Activated CD4-positive, alpha-beta memory T cell treated with anti-CD3 and anti-CD28 coated beads, Interleukin-2, amount 10 ng/mL, durations not matched to agents 7 days and 5 days (primary cell): ENCODE measurements around the gene MSRB3. TPM values are rescaled to one million over a fixed set of nuclear protein-coding genes. Genes with fewer than 3 reads are reported as not detected.
"Not testable (repeated sequence)": the region's sequence is repeated elsewhere in the genome, so short reads cannot be mapped to it uniquely, and the experiment has no call there.

Experiments used
- CTCF ChIA-PET: fragments of 350-600 bp; sonication (Branson Sonifier 250); formaldehyde crosslinking; loops from one replicate; lab custom pipeline; 2021; ENCODE audit warnings: antibody characterized with exemption, inconsistent platforms; lab: Charles Lee
- POLR2A ChIA-PET: fragments of 350-600 bp; sonication (Branson Sonifier 250); formaldehyde crosslinking; loops from one replicate; lab custom pipeline; 2021; ENCODE audit warnings: antibody characterized with exemption; lab: Charles Lee
- DNase-seq: peaks from one replicate; pipeline ENCODE4 v3.0.0-alpha.2; 2020
- H3K27ac Mint-ChIP-seq: one replicate; pipeline ENCODE4 v1.8.0; 2021; ENCODE audit warnings: mild to moderate bottlenecking, mixed read lengths
- H3K27me3 Mint-ChIP-seq: one replicate; pipeline ENCODE4 v1.8.0; 2021; ENCODE audit warnings: mixed read lengths
- H3K36me3 Mint-ChIP-seq: one replicate; pipeline ENCODE4 v1.8.0; 2021; ENCODE audit warnings: low read depth, mixed read lengths
- H3K4me1 Mint-ChIP-seq: one replicate; pipeline ENCODE4 v1.8.0; 2021; ENCODE audit warnings: mixed read lengths
- H3K4me3 Mint-ChIP-seq: one replicate; pipeline ENCODE4 v1.8.0; 2021; ENCODE audit warnings: mild to moderate bottlenecking, mixed read lengths
- H3K9me3 Mint-ChIP-seq: one replicate; pipeline ENCODE4 v1.8.0; 2021; ENCODE audit warnings: mixed read lengths
- total RNA-seq, 2 experiments: library from RNA; stranded (reverse); gene quantifications; one replicate each; pipeline ENCODE4 v1.2.3, GENCODE V29; 2021

MSRB3 gene
- total RNA-seq, 2 experiments from 2014 or later: not detected

- H3K4me1 Mint-ChIP-seq: no peaks in the 10 kb centered on the region
- DNase-seq: no peak
- no peaks in the 10 kb centered on the region for H3K9me3 Mint-ChIP-seq
- peaks cover 16% of the 10 kb centered on the region for H3K27me3 Mint-ChIP-seq
- no peaks in the 10 kb centered on the region for H3K36me3 Mint-ChIP-seq
- ChIA-PET CTCF (no interaction called here), POLR2A (no interaction called here)
- no peak overlapping the region for H3K27ac Mint-ChIP-seq
- no peak overlapping the region for H3K4me3 Mint-ChIP-seq
Measured at GRCh38 chr12:65296508-65297265, 18.2 kb downstream of the MSRB3 start.

- Mint-ChIP-seq H3K27ac (no peak overlapping the region), H3K36me3 (no peaks in the 10 kb centered on the region), H3K27me3 (peaks cover 29% of the 10 kb centered on the region), H3K4me3 (no peak overlapping the region), H3K9me3 (no peaks in the 10 kb centered on the region), H3K4me1 (no peaks in the 10 kb centered on the region)
- DNase-seq: no peak
- ChIA-PET POLR2A (no interaction called here), CTCF (no interaction called here)
Measured at GRCh38 chr12:65300097-65300496, 21.6 kb downstream of the MSRB3 start.

GRCh38 chr12:65300679-65301349, 22.3 kb downstream of the MSRB3 start:
- Mint-ChIP-seq H3K4me3 (no peak overlapping the region), H3K9me3 (no peaks in the 10 kb centered on the region), H3K4me1 (no peaks in the 10 kb centered on the region), H3K36me3 (no peaks in the 10 kb centered on the region), H3K27ac (no peak overlapping the region), H3K27me3 (peaks cover 29% of the 10 kb centered on the region)
- ChIA-PET CTCF (no interaction called here), POLR2A (no interaction called here)
- DNase-seq: no peak

GRCh38 chr12:65302891-65303290, 24.4 kb downstream of the MSRB3 start:
- H3K27me3 Mint-ChIP-seq: peaks cover 23% of the 10 kb centered on the region
- no peak overlapping the region for H3K4me3 Mint-ChIP-seq
- no peaks in the 10 kb centered on the region for H3K9me3 Mint-ChIP-seq
- no peak overlapping the region for H3K27ac Mint-ChIP-seq
- H3K4me1 Mint-ChIP-seq: no peaks in the 10 kb centered on the region
- CTCF ChIA-PET: interaction anchor here (0.7 to 1.2 kb wide), 2 partner anchors 23 to 522 kb away, joined by 3 to 4 read pairs; no protein-coding TSS in a partner anchor
- no peak for DNase-seq
- H3K36me3 Mint-ChIP-seq: no peaks in the 10 kb centered on the region
- POLR2A ChIA-PET: no interaction called here

GRCh38 chr12:65305346-65305950, 27.0 kb downstream of the MSRB3 start:
- POLR2A ChIA-PET: no interaction called here
- Mint-ChIP-seq H3K27ac (no peak overlapping the region), H3K27me3 (peaks cover 31% of the 10 kb centered on the region), H3K4me1 (no peaks in the 10 kb centered on the region), H3K9me3 (no peaks in the 10 kb centered on the region), H3K36me3 (no peaks in the 10 kb centered on the region), H3K4me3 (no peak overlapping the region)
- CTCF ChIA-PET: interaction anchor here (1.3 kb wide), 1 partner anchor 19 kb away, joined by 3 read pairs; no protein-coding TSS in a partner anchor
- DNase-seq: no peak

GRCh38 chr12:65306366-65307168, 28.1 kb downstream of the MSRB3 start:
- CTCF ChIA-PET: interaction anchor here (1.3 kb wide), 1 partner anchor 18 kb away, joined by 3 read pairs; no protein-coding TSS in a partner anchor
- POLR2A ChIA-PET: no interaction called here

GRCh38 chr12:65307169-65307501, 28.7 kb downstream of the MSRB3 start:
- Mint-ChIP-seq H3K36me3 (no peaks in the 10 kb centered on the region), H3K4me1 (no peaks in the 10 kb centered on the region), H3K9me3 (no peaks in the 10 kb centered on the region), H3K27ac (no peak overlapping the region), H3K27me3 (peaks cover 30% of the 10 kb centered on the region), H3K4me3 (no peak overlapping the region)
- no peak for DNase-seq
- POLR2A ChIA-PET: no interaction called here
- CTCF ChIA-PET: interaction anchor here (1.3 kb wide), 1 partner anchor 18 kb away, joined by 3 read pairs; no protein-coding TSS in a partner anchor

More at GRCh38 chr12:65306366-65307168, 28.1 kb downstream of the MSRB3 start:
- Mint-ChIP-seq H3K4me3 (no peak overlapping the region), H3K27me3 (peaks cover 31% of the 10 kb centered on the region), H3K9me3 (no peaks in the 10 kb centered on the region), H3K36me3 (no peaks in the 10 kb centered on the region), H3K27ac (no peak overlapping the region), H3K4me1 (no peaks in the 10 kb centered on the region)
- DNase-seq: no peak

GRCh38 chr12:65308006-65308405, 29.5 kb downstream of the MSRB3 start:
- Mint-ChIP-seq H3K27ac (no peak overlapping the region), H3K9me3 (no peaks in the 10 kb centered on the region), H3K36me3 (no peaks in the 10 kb centered on the region), H3K4me3 (no peak overlapping the region), H3K27me3 (peaks cover 28% of the 10 kb centered on the region), H3K4me1 (no peaks in the 10 kb centered on the region)
- ChIA-PET POLR2A (no interaction called here), CTCF (no interaction called here)
- DNase-seq: no peak

GRCh38 chr12:65308601-65309071, 30.2 kb downstream of the MSRB3 start:
- ChIA-PET CTCF (no interaction called here), POLR2A (no interaction called here)
- Mint-ChIP-seq H3K36me3 (no peaks in the 10 kb centered on the region), H3K27ac (no peak overlapping the region), H3K4me1 (no peaks in the 10 kb centered on the region), H3K27me3 (peaks cover 24% of the 10 kb centered on the region), H3K4me3 (no peak overlapping the region), H3K9me3 (no peaks in the 10 kb centered on the region)
- DNase-seq: no peak

GRCh38 chr12:65311260-65311659, 32.8 kb downstream of the MSRB3 start:
- POLR2A ChIA-PET: no interaction called here
- CTCF ChIA-PET: no interaction called here
- Mint-ChIP-seq H3K27me3 (peaks cover 19% of the 10 kb centered on the region), H3K9me3 (no peaks in the 10 kb centered on the region), H3K27ac (no peak overlapping the region), H3K4me3 (no peak overlapping the region), H3K36me3 (no peaks in the 10 kb centered on the region), H3K4me1 (no peaks in the 10 kb centered on the region)
- no peak for DNase-seq

GRCh38 chr12:65313719-65314317, 35.3 kb downstream of the MSRB3 start:
- Mint-ChIP-seq H3K27ac (no peak overlapping the region), H3K27me3 (peaks cover 12% of the 10 kb centered on the region), H3K4me3 (no peak overlapping the region), H3K4me1 (no peaks in the 10 kb centered on the region), H3K9me3 (no peaks in the 10 kb centered on the region), H3K36me3 (no peaks in the 10 kb centered on the region)
- POLR2A ChIA-PET: no interaction called here
- CTCF ChIA-PET: no interaction called here
- no peak for DNase-seq

GRCh38 chr12:65315238-65315637, 36.8 kb downstream of the MSRB3 start:
- H3K36me3 Mint-ChIP-seq, H3K27me3 Mint-ChIP-seq, H3K9me3 Mint-ChIP-seq, POLR2A ChIA-PET, H3K4me1 Mint-ChIP-seq, DNase-seq, H3K4me3 Mint-ChIP-seq, H3K27ac Mint-ChIP-seq, CTCF ChIA-PET: not testable (repeated sequence)
